ENCODE results near the gene PEF1. TPM values are rescaled to one million over a fixed set of nuclear protein-coding genes. Genes with fewer than 3 reads are reported as not detected.

PEF1 gene
- total RNA-seq, 1 experiment from 2014 or later: 56.3 TPM

DNA sequence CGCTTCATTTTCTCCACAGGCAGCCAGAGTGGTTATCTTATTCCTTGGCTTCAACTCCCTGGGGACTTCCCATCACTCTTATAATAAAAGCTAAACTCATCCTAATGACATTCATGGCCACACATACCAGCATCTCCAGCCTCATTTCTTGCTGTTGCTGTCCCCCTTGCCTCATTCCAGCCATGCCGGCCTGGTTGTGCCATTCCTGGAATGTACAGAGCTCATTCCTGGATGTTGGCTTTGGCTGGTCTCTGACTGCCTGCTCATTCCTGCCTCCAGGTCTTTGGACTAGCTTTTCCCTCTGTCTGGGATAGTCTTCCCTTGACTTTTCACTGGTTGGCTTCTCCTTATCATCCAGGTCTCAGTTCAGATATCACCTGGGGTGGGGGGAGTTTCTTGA is 2.4 kb upstream of the PEF1 start:
- no peaks in the 10 kb centered on the region for H3K27me3 ChIP-seq (replicated peaks; ENCODE audit: insufficient read depth, low read depth, low read length, poor library complexity)
- H3K9me3 ChIP-seq (ENCODE audit: low read depth, low read length, poor library complexity, severe bottlenecking): no peaks in the 10 kb centered on the region
- no peaks in the 10 kb centered on the region for H3K36me3 ChIP-seq (ENCODE audit: insufficient read depth, low read length, poor library complexity, severe bottlenecking)
- H3K4me1 ChIP-seq (ENCODE audit: insufficient read depth, low read length, poor library complexity, severe bottlenecking): peaks cover 14% of the 10 kb centered on the region
- TF ChIP-seq, protein P1, sequence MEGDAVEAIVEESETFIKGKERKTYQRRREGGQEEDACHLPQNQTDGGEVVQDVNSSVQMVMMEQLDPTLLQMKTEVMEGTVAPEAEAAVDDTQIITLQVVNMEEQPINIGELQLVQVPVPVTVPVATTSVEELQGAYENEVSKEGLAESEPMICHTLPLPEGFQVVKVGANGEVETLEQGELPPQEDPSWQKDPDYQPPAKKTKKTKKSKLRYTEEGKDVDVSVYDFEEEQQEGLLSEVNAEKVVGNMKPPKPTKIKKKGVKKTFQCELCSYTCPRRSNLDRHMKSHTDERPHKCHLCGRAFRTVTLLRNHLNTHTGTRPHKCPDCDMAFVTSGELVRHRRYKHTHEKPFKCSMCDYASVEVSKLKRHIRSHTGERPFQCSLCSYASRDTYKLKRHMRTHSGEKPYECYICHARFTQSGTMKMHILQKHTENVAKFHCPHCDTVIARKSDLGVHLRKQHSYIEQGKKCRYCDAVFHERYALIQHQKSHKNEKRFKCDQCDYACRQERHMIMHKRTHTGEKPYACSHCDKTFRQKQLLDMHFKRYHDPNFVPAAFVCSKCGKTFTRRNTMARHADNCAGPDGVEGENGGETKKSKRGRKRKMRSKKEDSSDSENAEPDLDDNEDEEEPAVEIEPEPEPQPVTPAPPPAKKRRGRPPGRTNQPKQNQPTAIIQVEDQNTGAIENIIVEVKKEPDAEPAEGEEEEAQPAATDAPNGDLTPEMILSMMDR (conservative IDR thresholded peaks at IDR 0.05; ENCODE audit: low read depth, low read length): no peak
- TF ChIP-seq EZH2 (IDR thresholded peaks at IDR 0.05; ENCODE audit: borderline replicate concordance, low read depth, low read length, poor library complexity, severe bottlenecking): no peak
- intact Hi-C loops (cut with micrococcal nuclease; ENCODE audit: unreplicated experiment): no loop called here
- POLR2A ChIA-PET (ENCODE audit: low non-redundant PET): no interaction called here
- CTCF ChIA-PET: no interaction called here
- H3K4me3 ChIP-seq (ENCODE audit: low read depth, low read length, poor library complexity, severe bottlenecking): no peak overlapping the region
- no TSS peak for BruUV-seq (replicated peaks)
- DNase-seq (ENCODE audit: low spot score): no peak
- no peak overlapping the region for H3K27ac ChIP-seq (ENCODE audit: low read depth, low read length, poor library complexity, severe bottlenecking)

GRCh38 chr1:31646259-31646960 is 1.7 kb upstream of the PEF1 start:
- intact Hi-C loops (cut with micrococcal nuclease; ENCODE audit: unreplicated experiment): no loop called here
- DNase-seq (ENCODE audit: low spot score): no peak
- ChIA-PET POLR2A (ENCODE audit: low non-redundant PET) (interaction anchor here (0.7 kb wide), 1 partner anchor 426 kb away, joined by 4 read pairs; no protein-coding TSS in a partner anchor), CTCF (no interaction called here)
- Histone ChIP-seq H3K27me3 (replicated peaks; ENCODE audit: insufficient read depth, low read depth, low read length, poor library complexity) (no peaks in the 10 kb centered on the region), H3K9me3 (ENCODE audit: low read depth, low read length, poor library complexity, severe bottlenecking) (no peaks in the 10 kb centered on the region), H3K4me3 (ENCODE audit: low read depth, low read length, poor library complexity, severe bottlenecking) (no peak overlapping the region), H3K36me3 (ENCODE audit: insufficient read depth, low read length, poor library complexity, severe bottlenecking) (no peaks in the 10 kb centered on the region), H3K4me1 (ENCODE audit: insufficient read depth, low read length, poor library complexity, severe bottlenecking) (peaks cover 14% of the 10 kb centered on the region), H3K27ac (ENCODE audit: low read depth, low read length, poor library complexity, severe bottlenecking) (no peak overlapping the region)
- TF ChIP-seq, protein P1 (conservative IDR thresholded peaks at IDR 0.05; ENCODE audit: low read depth, low read length): no peak
- BruUV-seq (replicated peaks): no TSS peak

DNA sequence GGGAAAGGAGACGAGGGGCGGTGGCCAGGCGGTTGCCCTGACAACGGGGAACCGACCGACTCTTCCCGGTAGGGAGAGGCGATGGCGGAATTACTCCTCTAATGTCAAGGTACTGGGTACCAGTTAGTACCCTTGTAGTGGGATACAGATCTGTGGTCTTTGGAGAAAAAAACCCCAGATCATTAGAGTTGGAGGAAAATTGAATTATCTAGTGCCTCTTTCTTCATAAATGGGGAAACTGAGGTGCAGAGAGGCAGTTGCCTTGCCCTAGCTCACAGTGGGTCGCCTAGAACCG is 545 bp upstream of the PEF1 start:
- BruUV-seq (replicated peaks): TSS peak; percentile 81
- TF ChIP-seq, protein P1 (conservative IDR thresholded peaks at IDR 0.05; ENCODE audit: low read depth, low read length): no peak
- no peak for TF ChIP-seq EZH2 (IDR thresholded peaks at IDR 0.05; ENCODE audit: borderline replicate concordance, low read depth, low read length, poor library complexity, severe bottlenecking)
- intact Hi-C loops (cut with micrococcal nuclease; ENCODE audit: unreplicated experiment): no loop called here
- H3K9me3 ChIP-seq (ENCODE audit: low read depth, low read length, poor library complexity, severe bottlenecking): no peaks in the 10 kb centered on the region
- POLR2A ChIA-PET (ENCODE audit: low non-redundant PET): no interaction called here
- CTCF ChIA-PET: interaction anchor here (0.6 kb wide), 1 partner anchor 144 kb away, joined by 3 read pairs; no protein-coding TSS in a partner anchor
- H3K27me3 ChIP-seq (replicated peaks; ENCODE audit: insufficient read depth, low read depth, low read length, poor library complexity): no peaks in the 10 kb centered on the region
- H3K27ac ChIP-seq (ENCODE audit: low read depth, low read length, poor library complexity, severe bottlenecking): peak overlapping the region; percentile 93
- DNase-seq (ENCODE audit: low spot score): no peak
- no peaks in the 10 kb centered on the region for H3K36me3 ChIP-seq (ENCODE audit: insufficient read depth, low read length, poor library complexity, severe bottlenecking)
- peak overlapping the region; percentile 65 for H3K4me3 ChIP-seq (ENCODE audit: low read depth, low read length, poor library complexity, severe bottlenecking)
- peaks cover 14% of the 10 kb centered on the region for H3K4me1 ChIP-seq (ENCODE audit: insufficient read depth, low read length, poor library complexity, severe bottlenecking)

Measured in A673 (cell line).